ENCODE measurements around the gene ARVCF.

ARVCF gene

GRCh38 chr22:19969141-19969928 is 47.3 kb downstream of the ARVCF start:
- no peak for TF ChIP-seq CTCF (IDR thresholded peaks at IDR 0.05; ENCODE audit: low read length, missing control alignments)
- DNase-seq (ENCODE audit: low read depth), result no peak
- no peak overlapping the region for H3K4me3 ChIP-seq (replicated peaks; ENCODE audit: low read depth, low read length)

GRCh38 chr22:19968450-19968891 is 48.2 kb downstream of the ARVCF start:
- no peak for TF ChIP-seq CTCF (IDR thresholded peaks at IDR 0.05; ENCODE audit: low read length, missing control alignments)
- no peak for DNase-seq (ENCODE audit: low read depth)
- H3K4me3 ChIP-seq (replicated peaks; ENCODE audit: low read depth, low read length), result no peak overlapping the region

- no peak for TF ChIP-seq CTCF (IDR thresholded peaks at IDR 0.05; ENCODE audit: low read length, missing control alignments)
- DNase-seq (ENCODE audit: low read depth), result no peak
- no peak overlapping the region for H3K4me3 ChIP-seq (replicated peaks; ENCODE audit: low read depth, low read length)
Observed at GRCh38 chr22:19967850-19968449, 48.7 kb downstream of the ARVCF start.

- no peak for DNase-seq (ENCODE audit: low read depth)
- no peak overlapping the region for H3K4me3 ChIP-seq (replicated peaks; ENCODE audit: low read depth, low read length)
- no peak for TF ChIP-seq CTCF (IDR thresholded peaks at IDR 0.05; ENCODE audit: low read length, missing control alignments)
Observed at GRCh38 chr22:19966908-19967750, 49.5 kb downstream of the ARVCF start.

GRCh38 chr22:19965771-19966709 is 50.6 kb downstream of the ARVCF start:
- no peak overlapping the region for H3K4me3 ChIP-seq (replicated peaks; ENCODE audit: low read depth, low read length)
- DNase-seq (ENCODE audit: low read depth), result peak; percentile 20
- TF ChIP-seq CTCF (IDR thresholded peaks at IDR 0.05; ENCODE audit: low read length, missing control alignments), result peak; percentile 48
